WI38 (cell line): ENCODE data around the gene CD164.

Experiments
- H3K4me3 ChIP-seq: 2 replicates; pipeline ENCODE4 v1.5.1; 2011; ENCODE audit warnings: low read depth, mild to moderate bottlenecking, control low read depth, low read length
- CTCF ChIP-seq: IDR thresholded peaks from 2 replicates; pipeline ENCODE4 v1.5.1; 2012; ENCODE audit warnings: low read depth, mild to moderate bottlenecking, control low read depth, low read length

The CD164 gene

GRCh38 chr6:109363753-109364152 lies 18.5 kb downstream of the CD164 start:
- no peak for TF ChIP-seq CTCF

GRCh38 chr6:109362102-109362884 lies 20.0 kb downstream of the CD164 start:
- TF ChIP-seq CTCF, result no peak
- H3K4me3 ChIP-seq, result no peak overlapping the region

More at GRCh38 chr6:109363753-109364152, 18.5 kb downstream of the CD164 start:
- H3K4me3 ChIP-seq, result no peak overlapping the region

- no peak overlapping the region for H3K4me3 ChIP-seq
- TF ChIP-seq CTCF, result no peak
Observed at GRCh38 chr6:109360791-109361190, 21.5 kb downstream of the CD164 start.

GRCh38 chr6:109360281-109360680 lies 22.0 kb downstream of the CD164 start:
- no peak overlapping the region for H3K4me3 ChIP-seq
- no peak for TF ChIP-seq CTCF

- no peak for TF ChIP-seq CTCF
- H3K4me3 ChIP-seq, result no peak overlapping the region
Observed at GRCh38 chr6:109359248-109359647, 23.0 kb downstream of the CD164 start.

GRCh38 chr6:109358204-109358603 lies 24.1 kb downstream of the CD164 start:
- TF ChIP-seq CTCF, result no peak
- no peak overlapping the region for H3K4me3 ChIP-seq

- TF ChIP-seq CTCF, result no peak
- H3K4me3 ChIP-seq, result no peak overlapping the region
Observed at GRCh38 chr6:109356237-109356636, 26.0 kb downstream of the CD164 start.
